ENCODE results near the gene LRRC18. TPM values are rescaled to one million over a fixed set of nuclear protein-coding genes. Genes with fewer than 3 reads are reported as not detected.

The LRRC18 gene
- total and polyA plus RNA-seq, 2 donors from 2014 or later: not detected

DNA sequence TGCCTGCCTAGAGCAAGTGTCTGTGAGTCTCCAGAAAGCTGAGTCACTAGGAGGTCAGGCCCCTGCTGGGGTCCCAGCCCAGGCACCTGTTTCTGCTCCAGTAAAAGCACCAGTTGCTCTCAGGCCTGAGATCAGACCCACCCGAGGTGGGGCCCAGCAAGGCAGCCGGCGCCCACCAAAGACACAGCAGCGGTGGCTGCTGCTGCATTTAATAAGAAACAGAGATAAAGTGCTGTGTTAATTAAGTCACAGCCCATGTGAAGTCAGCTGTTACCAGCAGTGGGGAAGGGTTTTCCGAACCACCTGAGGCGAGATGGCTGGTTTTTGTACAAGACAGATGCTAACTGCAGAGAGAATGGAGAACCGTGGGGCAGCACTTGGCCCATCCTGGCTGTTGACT lies 12.1 kb upstream of the LRRC18 start:
- Histone ChIP-seq H3K4me1 (ENCODE audit: control insufficient read depth in 2 of 3, insufficient read depth in 2 of 3, low read depth in 1 of 3, low read length in 3 of 3) (no peaks in the 10 kb centered on the region), H3K27ac (ENCODE audit: low read depth in 2 of 2, low read length in 2 of 2) (no peak overlapping the region), H3K9me3 (ENCODE audit: control insufficient read depth in 2 of 3, insufficient read depth in 1 of 3, low read length in 3 of 3) (no peaks in the 10 kb centered on the region), H3K4me3 (ENCODE audit: low read length in 3 of 3) (no peak overlapping the region), H3K27me3 (ENCODE audit: control insufficient read depth, insufficient read depth, low read length) (no peaks in the 10 kb centered on the region), H3K36me3 (ENCODE audit: control insufficient read depth in 2 of 3, insufficient read depth in 3 of 3, low read length in 3 of 3) (no peaks in the 10 kb centered on the region), H3K9ac (ENCODE audit: low read length in 3 of 3) (no peak overlapping the region)
- DNase-seq: no peak
- intact Hi-C loops (cut with DNase I): no loop called here
- FAIRE-seq: no peak
- TF ChIP-seq, protein P1, sequence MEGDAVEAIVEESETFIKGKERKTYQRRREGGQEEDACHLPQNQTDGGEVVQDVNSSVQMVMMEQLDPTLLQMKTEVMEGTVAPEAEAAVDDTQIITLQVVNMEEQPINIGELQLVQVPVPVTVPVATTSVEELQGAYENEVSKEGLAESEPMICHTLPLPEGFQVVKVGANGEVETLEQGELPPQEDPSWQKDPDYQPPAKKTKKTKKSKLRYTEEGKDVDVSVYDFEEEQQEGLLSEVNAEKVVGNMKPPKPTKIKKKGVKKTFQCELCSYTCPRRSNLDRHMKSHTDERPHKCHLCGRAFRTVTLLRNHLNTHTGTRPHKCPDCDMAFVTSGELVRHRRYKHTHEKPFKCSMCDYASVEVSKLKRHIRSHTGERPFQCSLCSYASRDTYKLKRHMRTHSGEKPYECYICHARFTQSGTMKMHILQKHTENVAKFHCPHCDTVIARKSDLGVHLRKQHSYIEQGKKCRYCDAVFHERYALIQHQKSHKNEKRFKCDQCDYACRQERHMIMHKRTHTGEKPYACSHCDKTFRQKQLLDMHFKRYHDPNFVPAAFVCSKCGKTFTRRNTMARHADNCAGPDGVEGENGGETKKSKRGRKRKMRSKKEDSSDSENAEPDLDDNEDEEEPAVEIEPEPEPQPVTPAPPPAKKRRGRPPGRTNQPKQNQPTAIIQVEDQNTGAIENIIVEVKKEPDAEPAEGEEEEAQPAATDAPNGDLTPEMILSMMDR (IDR thresholded peaks at IDR 0.05; ENCODE audit: borderline replicate concordance, extremely low read depth, insufficient read depth): no peak

DNA sequence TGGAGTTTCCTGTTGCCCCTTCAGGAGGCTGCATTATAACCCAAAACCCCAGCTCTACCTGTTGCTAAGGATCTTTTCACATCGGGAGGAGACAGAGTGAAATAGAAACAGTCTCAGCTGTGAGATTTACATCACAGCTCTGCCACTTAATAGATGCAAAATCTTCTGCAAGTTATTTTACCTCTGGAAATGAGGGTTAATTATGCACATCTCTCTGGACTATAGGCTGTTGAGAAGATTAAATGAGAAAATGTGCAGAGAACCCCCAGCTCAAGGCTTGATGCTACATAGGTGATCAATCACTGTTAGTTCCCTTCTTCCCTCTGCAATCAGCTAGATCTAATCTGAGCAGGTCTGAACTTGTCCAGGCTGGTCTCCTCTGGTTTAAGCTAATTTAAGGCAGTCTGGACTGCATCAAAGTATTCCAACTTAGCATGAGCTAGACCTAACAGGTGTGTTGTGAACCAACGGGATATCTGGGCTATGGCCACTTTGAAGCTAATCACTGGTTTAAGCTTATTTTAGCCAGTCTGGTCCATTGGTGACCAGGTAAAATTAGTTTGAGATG lies 8.9 kb upstream of the LRRC18 start:
- FAIRE-seq (no peak), DNase-seq (no peak)
- H3K27ac ChIP-seq (ENCODE audit: low read depth in 2 of 2, low read length in 2 of 2): no peak overlapping the region
- no peaks in the 10 kb centered on the region for H3K27me3 ChIP-seq (ENCODE audit: control insufficient read depth, insufficient read depth, low read length)
- TF ChIP-seq, protein P1 (IDR thresholded peaks at IDR 0.05; ENCODE audit: borderline replicate concordance, extremely low read depth, insufficient read depth): no peak
- H3K4me1 ChIP-seq (ENCODE audit: control insufficient read depth in 2 of 3, insufficient read depth in 2 of 3, low read depth in 1 of 3, low read length in 3 of 3): no peaks in the 10 kb centered on the region
- no peak overlapping the region for H3K9ac ChIP-seq (ENCODE audit: low read length in 3 of 3)
- no peak overlapping the region for H3K4me3 ChIP-seq (ENCODE audit: low read length in 3 of 3)
- intact Hi-C loops (cut with DNase I): no loop called here
- no peaks in the 10 kb centered on the region for H3K9me3 ChIP-seq (ENCODE audit: control insufficient read depth in 2 of 3, insufficient read depth in 1 of 3, low read length in 3 of 3)
- H3K36me3 ChIP-seq (ENCODE audit: control insufficient read depth in 2 of 3, insufficient read depth in 3 of 3, low read length in 3 of 3): no peaks in the 10 kb centered on the region

DNA sequence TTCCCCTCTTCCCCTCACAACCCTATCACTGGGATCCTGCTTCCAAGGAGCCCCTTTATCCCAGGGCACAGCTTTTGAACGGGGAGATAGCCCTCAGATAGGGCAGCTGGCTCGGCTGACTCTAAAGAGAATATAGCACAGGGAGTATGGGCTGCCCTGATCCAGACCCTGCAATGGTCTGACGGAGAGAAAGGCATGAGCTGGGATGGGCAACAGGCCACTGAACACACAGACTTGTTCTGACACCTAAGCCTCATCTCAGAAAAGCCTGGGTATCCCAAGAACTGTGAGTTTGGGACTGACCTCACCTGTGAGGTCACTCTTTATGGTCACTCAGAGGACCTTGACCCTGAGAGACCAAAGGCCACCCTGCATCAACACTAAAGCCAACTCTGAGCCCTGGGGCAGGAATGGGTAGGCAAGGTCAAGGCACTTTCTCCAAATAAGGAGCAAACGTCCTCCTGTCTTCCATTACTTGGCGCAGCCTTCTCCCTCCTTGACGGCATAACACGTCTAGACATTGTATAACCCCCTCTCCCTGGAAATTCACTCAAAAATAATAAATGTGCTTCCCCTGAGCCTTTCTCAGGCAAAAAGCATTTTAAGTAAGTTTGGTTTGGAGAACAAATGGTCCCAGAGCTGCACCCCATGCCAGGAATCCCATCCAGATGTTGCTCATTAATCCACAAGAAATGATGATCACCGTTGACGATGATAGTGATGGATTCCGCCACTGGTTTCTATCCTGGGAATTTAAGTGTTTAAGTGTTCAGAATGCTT lies 8.2 kb upstream of the LRRC18 start:
- Histone ChIP-seq H3K4me1 (ENCODE audit: control insufficient read depth in 2 of 3, insufficient read depth in 2 of 3, low read depth in 1 of 3, low read length in 3 of 3) (no peaks in the 10 kb centered on the region), H3K36me3 (ENCODE audit: control insufficient read depth in 2 of 3, insufficient read depth in 3 of 3, low read length in 3 of 3) (no peaks in the 10 kb centered on the region), H3K27me3 (ENCODE audit: control insufficient read depth, insufficient read depth, low read length) (no peaks in the 10 kb centered on the region), H3K4me3 (ENCODE audit: low read length in 3 of 3) (no peak overlapping the region), H3K9me3 (ENCODE audit: control insufficient read depth in 2 of 3, insufficient read depth in 1 of 3, low read length in 3 of 3) (no peaks in the 10 kb centered on the region), H3K9ac (ENCODE audit: low read length in 3 of 3) (no peak overlapping the region), H3K27ac (ENCODE audit: low read depth in 2 of 2, low read length in 2 of 2) (no peak overlapping the region)
- no peak for FAIRE-seq
- TF ChIP-seq, protein P1 (IDR thresholded peaks at IDR 0.05; ENCODE audit: borderline replicate concordance, extremely low read depth, insufficient read depth): no peak
- no peak for DNase-seq
- intact Hi-C loops (cut with DNase I): no loop called here
